GM19025 (cell line): ENCODE measurements around the gene ZNF142.
"Not testable (repeated sequence)": the region's sequence is repeated elsewhere in the genome, so short reads cannot be mapped to it uniquely, and the experiment has no call there.

Experiments used
- ATAC-seq: cut with Tn5 transposase; IDR thresholded peaks from one replicate; pipeline ENCODE4 v1.9.1; 2021; ENCODE audit warnings: mild to moderate bottlenecking, low read depth, moderate library complexity; ENCODE audit not compliant: unreplicated experiment

The ZNF142 gene, protein sequence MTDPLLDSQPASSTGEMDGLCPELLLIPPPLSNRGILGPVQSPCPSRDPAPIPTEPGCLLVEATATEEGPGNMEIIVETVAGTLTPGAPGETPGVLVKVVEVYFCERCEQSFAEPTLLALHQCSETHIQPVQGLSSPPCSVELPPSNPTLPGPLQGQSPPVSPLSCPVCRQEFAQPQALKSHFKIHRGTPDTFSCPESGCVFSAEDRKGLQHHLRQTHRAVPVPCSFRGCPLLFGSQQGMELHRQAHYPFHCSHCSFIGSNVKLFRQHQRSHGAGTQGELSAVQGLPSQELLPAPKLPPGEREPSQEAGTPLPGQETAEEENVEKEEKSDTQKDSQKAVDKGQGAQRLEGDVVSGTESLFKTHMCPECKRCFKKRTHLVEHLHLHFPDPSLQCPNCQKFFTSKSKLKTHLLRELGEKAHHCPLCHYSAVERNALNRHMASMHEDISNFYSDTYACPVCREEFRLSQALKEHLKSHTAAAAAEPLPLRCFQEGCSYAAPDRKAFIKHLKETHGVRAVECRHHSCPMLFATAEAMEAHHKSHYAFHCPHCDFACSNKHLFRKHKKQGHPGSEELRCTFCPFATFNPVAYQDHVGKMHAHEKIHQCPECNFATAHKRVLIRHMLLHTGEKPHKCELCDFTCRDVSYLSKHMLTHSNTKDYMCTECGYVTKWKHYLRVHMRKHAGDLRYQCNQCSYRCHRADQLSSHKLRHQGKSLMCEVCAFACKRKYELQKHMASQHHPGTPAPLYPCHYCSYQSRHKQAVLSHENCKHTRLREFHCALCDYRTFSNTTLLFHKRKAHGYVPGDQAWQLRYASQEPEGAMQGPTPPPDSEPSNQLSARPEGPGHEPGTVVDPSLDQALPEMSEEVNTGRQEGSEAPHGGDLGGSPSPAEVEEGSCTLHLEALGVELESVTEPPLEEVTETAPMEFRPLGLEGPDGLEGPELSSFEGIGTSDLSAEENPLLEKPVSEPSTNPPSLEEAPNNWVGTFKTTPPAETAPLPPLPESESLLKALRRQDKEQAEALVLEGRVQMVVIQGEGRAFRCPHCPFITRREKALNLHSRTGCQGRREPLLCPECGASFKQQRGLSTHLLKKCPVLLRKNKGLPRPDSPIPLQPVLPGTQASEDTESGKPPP (N-terminal part only)

DNA sequence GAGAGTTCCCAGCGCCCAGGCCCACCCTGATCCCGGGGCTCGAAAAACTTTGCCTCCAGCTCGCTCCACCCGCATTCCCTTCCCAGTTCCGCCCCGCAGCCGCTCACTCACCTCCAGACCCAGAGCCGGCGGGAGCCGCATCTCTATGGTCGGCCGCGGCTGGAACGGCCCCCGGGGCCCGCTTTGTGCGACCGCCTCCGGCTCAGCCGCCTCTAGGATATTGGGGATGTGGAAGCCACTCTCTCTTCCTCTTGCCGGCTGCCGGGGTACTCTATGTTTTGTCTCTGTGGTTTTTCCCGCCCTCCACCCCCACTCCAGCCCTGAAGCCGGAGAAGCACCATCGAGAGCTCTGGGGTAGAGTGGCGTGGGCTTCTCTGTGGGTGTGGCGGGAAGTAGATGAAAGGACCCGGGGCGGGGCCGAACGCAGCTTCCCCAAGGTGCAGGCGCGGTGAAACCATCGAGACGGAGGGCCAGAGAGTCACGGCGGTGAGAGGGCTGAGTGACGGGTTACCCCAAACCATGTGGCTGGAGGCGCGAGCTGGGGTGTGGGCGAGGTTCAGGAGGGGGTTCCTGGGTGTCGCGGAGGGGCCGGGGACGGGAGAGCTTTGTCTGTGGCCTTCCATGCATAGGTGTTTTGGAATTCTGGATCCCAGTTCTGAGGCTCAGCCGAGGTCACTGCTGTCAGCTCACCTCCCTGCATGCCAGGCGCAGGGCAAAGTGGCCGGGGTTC lies at the start of gene ZNF142, which contains the start of gene BCS1L:
Gene ZNF142 (minus strand): TSS at position 366 of the 730 bp plus-strand sequence. CDS start 3,194 bp downstream, outside the sequence.
Gene BCS1L (plus strand): TSS at position 426 of the 730 bp plus-strand sequence. CDS start 1,305 bp downstream, outside the sequence.
- peak; percentile 93 for ATAC-seq

DNA sequence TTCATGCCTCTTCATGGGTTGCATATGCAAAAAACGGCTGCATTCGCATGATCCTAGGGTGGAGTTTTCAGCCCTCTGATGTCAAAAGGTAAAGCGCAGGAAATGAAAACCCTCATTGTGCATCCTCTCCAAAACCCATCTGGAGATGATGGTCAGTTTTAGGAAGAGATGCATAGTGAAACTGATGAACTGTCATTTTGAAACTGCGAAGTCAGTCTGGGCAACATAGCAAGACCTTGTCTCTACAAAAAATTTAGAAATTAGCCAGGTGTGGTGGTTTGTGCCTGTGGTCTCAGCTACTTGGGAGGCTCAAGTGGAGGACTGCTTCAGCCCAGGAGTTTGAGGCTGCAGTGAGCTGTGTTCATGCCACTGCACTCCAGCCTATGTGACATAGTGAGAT lies 48.7 kb upstream of the ZNF142 start:
- ATAC-seq: peak; percentile 21

DNA sequence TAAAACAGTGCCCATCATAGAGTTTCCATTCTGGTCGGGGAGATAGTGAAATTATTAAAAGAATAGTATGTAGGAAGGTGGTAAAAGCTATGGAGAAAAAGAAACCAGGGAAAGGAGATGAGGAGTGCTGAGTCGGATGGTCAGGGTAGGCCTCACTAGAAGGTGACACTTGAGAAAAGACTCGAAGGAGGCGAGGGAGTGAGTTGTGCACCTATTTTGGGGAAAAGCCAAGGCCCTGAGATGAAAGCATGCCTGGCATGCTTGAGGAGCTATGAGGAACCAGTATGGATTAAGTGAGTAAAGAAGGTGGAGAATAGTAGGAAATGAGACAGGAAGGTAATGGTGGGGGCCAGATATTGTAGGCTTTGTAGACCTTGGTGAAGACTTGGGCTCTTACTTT lies 43.9 kb upstream of the ZNF142 start:
- no peak for ATAC-seq

DNA sequence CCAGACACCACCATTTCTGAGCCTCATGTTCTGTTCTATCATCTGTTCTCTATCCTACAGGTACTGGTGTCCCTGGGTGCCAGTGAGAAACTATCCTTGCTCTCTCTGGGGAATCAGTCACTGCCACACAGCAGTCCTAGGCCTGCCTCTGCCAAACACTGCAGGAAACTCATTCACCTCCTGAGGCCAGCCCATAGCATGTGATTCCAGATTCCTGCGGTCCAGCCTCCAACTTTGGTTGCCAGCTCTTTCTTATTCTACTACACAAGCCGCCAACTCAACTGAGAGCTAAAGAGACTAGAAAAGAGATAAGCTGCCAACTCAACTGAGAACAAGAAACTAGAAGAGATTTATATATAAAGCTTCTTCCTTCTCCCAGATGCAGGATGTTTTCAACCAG lies 42.4 kb upstream of the ZNF142 start:
- ATAC-seq: no peak

DNA sequence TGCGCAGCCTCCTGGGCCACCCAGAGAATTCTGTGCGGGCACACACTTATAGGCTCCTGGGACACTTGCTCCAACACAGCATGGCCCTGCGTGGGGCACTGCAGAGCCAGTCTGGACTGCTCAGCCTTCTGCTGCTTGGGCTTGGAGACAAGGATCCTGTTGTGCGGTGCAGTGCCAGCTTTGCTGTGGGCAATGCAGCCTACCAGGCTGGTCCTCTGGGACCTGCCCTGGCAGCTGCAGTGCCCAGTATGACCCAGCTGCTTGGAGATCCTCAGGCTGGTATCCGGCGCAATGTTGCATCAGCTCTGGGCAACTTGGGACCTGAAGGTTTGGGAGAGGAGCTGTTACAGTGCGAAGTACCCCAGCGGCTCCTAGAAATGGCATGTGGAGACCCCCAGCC lies 39.5 kb upstream of the ZNF142 start:
- ATAC-seq: no peak

DNA sequence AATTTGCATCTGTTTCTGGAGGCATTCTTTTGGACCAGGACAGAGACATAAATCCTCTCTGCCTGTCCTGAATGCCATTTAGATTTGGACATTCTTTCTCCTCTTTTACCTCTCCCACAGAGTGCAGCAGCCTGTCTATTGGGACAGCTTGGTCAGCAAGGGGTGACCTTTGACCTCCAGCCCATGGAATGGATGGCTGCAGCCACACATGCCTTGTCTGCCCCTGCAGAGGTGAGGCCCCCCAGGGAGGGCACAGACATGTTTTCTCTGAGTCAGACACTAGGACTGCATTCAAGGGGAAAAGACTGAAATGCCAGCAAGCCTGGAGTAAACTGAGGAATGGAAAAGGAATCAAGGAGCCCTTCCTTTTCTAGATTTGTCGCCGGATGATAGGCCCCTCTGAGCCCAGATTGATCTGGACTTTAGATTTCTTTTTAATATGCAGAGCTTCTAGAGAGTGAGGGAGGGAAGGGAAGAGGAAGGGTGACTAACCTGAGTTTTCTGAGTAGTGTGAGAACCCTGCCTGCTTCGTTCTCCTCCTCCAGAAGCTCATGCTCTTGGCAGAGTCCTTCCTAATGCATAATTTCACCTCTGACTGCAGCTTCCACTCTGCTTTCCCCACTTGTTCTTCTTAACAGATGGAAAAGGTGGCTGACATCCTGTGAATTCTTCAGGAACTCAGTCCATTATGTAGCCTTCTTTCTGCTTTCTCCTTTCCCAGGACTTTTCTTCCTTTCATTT lies 35.2 kb upstream of the ZNF142 start:
- ATAC-seq: no peak

DNA sequence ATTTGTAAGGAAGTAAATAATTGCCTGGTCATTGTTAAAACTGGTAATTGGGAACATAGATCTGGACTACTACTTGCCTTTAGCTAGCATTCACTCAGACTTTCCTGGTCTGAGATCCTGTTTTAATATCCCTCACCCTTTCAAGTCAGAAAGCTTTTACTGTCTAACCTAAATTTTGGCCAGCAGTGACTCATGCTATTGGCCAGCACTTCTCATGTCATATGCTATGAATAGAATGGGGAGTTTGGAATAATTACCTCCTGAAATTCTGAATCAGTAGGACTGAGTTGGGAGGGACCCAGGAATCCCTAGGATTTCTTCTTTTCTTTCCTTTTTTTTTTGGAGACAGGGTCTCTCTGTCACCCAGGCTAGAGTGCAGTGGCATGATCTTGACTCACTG lies 31.8 kb upstream of the ZNF142 start:
- no peak for ATAC-seq

DNA sequence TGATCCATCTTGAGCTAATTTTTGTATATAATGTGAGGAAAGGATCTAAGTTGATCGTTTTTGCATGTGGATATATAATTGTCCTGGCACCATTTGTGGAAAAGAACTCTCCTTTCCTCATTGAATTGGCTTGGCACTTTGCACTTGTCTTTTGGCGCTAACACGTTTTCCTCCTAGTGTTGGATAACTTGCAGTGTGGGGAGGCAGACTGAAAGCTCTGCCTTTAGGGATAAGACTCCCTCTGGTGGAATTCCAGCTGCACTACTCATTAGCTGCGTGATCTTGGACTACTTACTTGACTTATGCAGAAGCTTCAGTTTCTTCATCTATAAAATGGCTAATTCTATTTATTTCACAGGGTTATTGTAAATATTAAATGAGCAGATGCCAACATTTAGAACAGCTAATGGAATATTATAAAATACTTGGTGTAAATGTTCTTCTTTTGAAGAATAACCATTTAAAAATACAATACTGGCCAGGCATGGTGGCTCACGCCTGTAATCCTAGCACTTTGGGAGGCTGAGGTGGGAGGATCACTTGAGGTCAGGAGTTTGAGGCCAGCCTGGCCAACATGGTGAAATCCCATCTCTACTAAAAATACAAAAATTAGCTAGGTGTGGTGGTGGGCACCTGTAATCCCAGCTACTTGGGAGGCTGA lies 28.1 kb upstream of the ZNF142 start:
- ATAC-seq: not testable (repeated sequence)

DNA sequence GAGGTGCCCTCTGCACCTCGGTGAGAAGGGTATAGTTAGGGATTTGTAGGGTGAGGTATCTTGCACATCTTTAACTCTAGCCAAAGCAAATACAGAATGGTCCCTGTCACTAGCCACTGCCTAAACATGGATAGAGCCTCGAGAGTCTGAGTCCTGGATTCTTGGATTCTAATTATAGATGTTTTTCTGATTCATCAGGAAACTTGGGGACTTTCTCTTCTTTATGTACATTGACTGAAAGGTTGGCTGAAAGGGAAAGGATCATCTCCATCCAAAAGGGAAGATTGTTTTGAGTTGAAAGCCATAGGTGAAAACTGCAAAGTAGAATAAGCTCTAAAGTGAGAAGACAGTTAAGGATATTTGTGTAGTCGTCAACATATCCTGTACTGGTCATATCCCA lies 20.6 kb upstream of the ZNF142 start:
- ATAC-seq: no peak

DNA sequence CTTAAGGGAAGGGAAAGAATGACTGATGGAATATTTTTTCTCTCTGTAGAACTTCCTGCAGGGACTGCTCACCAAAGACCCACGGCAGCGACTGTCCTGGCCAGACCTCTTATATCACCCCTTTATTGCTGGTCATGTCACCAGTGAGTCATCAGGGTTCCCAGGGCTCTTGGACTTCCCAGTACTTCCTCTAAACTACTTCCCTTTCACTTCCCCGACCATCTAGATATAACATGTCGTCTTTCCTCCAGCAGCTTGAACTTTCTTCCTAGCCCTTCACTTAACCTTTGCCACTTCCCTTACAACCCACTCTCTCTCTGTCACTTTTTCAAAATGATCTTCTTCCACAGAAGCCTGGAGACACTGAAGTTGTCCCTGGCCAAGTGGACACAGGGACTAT lies 19.7 kb upstream of the ZNF142 start:
- no peak for ATAC-seq

DNA sequence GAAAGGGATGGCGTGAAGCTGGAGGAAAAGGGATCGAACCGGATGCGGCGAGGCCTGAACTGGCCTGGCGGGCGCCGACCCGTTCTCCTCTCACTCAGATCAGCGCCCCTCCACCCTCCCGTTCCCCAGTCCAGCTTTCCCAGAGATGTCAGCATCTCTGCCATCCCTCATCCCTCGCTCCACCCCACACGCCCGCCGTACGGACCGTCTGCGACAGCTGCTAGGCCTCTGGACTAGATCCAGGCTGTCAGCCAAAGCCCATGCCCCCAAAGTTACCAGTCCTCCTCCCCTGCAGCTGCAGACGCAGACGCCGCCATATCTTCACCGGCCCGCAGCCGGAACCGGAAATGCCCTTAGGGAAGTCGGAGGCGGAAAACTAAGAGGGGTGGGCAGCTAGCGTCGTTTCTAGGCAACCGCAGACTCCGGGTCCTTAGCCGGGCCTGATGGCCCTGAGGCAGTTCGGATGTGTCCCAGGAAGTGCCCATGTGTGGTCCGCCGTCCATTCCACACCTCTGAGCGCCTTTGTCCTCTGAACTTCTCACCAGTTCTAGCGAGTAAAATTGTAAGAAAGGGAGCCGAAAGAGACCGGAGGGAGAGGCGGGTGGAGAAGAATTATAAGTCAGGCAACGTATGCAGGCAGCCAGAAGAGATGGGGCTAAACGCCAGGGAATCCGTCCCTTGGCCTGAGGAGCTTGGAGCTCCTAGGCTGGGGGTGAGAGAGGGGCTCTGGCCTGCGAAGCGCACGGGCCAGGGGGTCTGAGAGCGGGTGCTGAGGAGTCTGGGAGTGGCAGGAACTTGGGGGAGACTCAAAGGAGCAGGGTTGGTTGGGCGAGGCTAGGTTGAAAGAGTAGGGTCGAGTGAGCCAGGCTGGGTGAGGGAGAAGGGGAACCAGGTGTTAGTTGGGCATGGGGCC lies 12.5 kb upstream of the ZNF142 start, which contains the start of the genes RNF25 and STK36:
Gene RNF25 (minus strand): TSS at position 349 of the 913 bp plus-strand sequence. CDS start 32 bp downstream, at position 317.
Gene STK36 (plus strand): TSS at position 433 of the 913 bp plus-strand sequence. CDS start 744 bp downstream, outside the sequence.
- ATAC-seq: peak; percentile 95

DNA sequence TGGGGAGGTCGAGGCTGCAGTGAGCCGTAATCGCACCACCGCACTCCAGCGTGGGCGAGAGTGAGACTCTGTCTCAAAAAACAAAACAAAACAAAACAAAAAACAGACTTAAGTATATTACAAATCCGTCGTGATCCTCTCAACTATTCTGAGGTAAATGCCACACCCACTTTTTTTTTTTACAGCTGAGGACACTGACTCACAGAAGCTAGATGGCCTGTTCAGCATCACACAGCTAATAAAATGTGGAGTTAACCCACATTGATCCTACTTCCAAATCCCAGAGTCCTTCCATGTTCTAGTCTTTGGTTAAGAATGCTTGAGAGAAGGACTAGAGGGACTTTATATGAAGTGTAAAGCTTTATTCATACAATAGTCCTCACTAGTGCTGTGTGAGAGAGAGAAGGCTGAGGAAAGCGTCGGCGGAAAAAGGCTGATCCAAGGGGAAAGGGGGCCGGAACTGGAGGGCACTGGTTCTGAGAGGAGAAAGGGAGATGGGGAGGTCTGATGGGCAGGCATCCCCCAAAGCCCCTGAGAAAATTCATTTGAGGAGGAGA lies 11.8 kb upstream of the ZNF142 start:
- ATAC-seq: no peak

DNA sequence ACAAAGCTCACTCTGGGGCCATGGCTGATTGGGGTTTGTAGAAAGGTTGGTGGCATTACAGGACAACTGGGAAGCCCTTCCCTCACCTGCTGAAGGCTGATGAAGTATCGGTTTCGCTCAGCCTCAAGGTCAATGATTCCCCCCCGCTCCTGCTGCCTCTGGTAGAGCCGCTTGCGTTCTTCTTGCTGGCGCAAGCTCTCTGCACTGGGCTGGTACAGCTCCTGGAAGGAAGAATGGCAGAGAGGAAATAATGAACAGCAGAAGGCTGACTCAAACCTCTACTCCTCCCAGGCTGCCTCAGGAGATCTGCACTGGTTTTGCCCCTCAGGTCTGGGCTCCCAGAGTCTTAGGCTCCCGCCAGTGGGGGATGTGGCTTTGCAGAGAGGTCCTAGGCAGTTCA lies 5.2 kb upstream of the ZNF142 start:
- no peak for ATAC-seq

DNA sequence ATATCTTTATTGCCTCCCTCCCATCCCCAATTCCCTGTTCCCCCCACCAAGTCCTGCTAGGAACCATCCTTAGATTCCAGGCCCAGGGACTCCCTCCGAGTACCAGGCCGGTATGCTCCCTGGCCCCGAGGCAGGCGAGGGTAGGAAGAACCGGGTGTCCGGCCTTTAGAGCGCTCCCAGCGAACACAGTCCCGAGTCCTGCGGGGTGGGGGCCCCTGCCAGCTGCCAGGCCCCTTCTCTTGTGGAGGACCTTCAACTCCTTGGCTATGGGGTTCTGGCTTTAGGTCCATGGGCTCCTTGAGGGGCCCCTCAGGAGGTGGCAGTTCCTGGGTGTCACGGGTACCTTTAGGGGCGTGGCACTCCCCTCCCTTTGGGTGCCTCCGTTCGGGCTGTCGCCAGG lies 4.5 kb upstream of the ZNF142 start:
- ATAC-seq: no peak

DNA sequence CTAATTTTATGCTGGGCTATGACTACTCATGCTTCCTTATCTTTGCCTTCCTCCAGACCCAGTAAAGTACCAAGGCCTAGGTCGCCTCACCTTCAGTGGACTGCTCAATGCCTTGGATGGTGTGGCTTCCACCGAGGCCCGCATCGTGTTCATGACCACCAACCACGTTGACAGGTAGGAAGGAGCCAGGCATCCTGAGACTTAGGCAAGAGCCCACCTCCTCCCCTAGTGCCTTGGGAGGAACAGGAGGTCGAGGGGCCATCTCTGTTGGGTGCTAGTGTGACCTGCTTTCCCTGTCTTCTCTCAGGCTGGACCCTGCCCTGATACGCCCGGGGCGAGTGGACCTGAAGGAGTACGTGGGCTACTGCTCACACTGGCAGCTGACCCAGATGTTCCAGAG lies 3.4 kb upstream of the ZNF142 start:
- no peak for ATAC-seq

DNA sequence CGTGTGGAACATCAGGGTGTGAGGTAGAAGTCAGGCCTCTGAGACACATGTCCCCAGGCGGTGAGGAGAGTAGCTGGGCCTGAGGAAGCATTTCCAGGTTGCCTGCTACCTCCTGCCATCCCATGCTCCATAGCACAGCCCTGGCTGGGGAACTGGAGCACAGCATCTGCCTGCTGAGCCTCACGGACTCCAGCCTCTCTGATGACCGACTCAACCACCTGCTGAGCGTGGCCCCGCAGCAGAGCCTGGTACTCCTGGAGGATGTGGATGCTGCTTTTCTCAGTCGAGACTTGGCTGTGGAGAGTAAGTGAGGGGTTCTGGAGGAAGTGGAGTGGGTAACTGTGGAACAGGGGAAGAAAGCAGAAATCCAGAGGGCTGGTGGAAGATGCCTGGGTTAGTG lies 3.0 kb upstream of the ZNF142 start:
- ATAC-seq: no peak

DNA sequence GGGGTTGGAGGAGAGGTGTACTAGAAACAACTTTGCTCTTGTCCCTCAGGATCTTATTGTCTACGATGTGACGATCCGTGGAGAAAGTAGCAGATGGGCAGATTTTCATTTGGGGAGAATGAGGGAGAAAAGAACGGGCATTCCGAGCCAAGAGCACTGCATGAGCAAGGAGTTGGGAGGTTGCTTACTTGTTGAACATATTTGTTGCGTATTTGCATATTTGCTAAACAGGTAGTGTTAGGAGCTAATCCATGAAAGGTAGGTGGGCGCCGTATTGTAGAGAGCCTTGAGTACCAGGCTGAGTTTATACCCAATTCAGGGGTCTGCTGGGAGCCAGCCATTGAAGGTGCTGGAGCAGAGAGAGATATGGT lies 550 bp upstream of the ZNF142 start:
- no peak for ATAC-seq
